Measurements from ENCODE around the gene TUT4. TPM values are rescaled to one million over a fixed set of nuclear protein-coding genes. Genes with fewer than 3 reads are reported as not detected.

TUT4 gene
- polyA plus RNA-seq, 1 donor from 2014 or later, result 84.1 TPM

DNA sequence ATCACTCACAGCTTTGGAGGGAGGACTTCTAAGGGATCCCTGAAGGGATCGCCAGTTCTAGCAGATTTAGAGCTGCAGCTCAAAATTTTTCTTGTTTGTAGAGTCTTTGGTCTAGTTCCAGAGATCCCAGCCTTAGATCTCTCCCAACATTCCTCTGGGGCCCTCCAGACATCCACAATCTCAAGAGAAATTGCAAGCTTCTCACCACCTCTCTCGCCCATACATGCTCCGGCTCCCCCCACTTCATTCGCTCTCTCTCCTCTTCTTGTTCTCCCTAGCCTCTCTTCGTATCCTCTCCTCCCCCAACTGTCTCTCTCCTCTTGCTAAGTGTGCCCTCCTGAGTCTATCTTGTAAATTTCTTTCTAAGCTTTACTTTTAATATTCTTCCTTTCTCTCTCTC, 15.1 kb upstream of the TUT4 start:
- no peak for TF ChIP-seq TAF1 (IDR thresholded peaks at IDR 0.05; ENCODE audit: low read depth)
- TF ChIP-seq MXI1 (conservative IDR thresholded peaks at IDR 0.05; ENCODE audit: poor library complexity, severe bottlenecking), result no peak
- no peak for TF ChIP-seq EZH2 (IDR thresholded peaks at IDR 0.05; ENCODE audit: borderline replicate concordance, insufficient read depth, low read length, poor library complexity, severe bottlenecking)
- no peak for TF ChIP-seq POLR2AphosphoS5 (IDR thresholded peaks at IDR 0.05)
- TF ChIP-seq SMC3 (conservative IDR thresholded peaks at IDR 0.05; ENCODE audit: poor library complexity), result no peak
- no peak for TF ChIP-seq RAD21 (conservative IDR thresholded peaks at IDR 0.05)
- TF ChIP-seq, protein P1, sequence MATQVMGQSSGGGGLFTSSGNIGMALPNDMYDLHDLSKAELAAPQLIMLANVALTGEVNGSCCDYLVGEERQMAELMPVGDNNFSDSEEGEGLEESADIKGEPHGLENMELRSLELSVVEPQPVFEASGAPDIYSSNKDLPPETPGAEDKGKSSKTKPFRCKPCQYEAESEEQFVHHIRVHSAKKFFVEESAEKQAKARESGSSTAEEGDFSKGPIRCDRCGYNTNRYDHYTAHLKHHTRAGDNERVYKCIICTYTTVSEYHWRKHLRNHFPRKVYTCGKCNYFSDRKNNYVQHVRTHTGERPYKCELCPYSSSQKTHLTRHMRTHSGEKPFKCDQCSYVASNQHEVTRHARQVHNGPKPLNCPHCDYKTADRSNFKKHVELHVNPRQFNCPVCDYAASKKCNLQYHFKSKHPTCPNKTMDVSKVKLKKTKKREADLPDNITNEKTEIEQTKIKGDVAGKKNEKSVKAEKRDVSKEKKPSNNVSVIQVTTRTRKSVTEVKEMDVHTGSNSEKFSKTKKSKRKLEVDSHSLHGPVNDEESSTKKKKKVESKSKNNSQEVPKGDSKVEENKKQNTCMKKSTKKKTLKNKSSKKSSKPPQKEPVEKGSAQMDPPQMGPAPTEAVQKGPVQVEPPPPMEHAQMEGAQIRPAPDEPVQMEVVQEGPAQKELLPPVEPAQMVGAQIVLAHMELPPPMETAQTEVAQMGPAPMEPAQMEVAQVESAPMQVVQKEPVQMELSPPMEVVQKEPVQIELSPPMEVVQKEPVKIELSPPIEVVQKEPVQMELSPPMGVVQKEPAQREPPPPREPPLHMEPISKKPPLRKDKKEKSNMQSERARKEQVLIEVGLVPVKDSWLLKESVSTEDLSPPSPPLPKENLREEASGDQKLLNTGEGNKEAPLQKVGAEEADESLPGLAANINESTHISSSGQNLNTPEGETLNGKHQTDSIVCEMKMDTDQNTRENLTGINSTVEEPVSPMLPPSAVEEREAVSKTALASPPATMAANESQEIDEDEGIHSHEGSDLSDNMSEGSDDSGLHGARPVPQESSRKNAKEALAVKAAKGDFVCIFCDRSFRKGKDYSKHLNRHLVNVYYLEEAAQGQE (IDR thresholded peaks at IDR 0.05; ENCODE audit: borderline replicate concordance), result no peak
- TF ChIP-seq, protein P2, sequence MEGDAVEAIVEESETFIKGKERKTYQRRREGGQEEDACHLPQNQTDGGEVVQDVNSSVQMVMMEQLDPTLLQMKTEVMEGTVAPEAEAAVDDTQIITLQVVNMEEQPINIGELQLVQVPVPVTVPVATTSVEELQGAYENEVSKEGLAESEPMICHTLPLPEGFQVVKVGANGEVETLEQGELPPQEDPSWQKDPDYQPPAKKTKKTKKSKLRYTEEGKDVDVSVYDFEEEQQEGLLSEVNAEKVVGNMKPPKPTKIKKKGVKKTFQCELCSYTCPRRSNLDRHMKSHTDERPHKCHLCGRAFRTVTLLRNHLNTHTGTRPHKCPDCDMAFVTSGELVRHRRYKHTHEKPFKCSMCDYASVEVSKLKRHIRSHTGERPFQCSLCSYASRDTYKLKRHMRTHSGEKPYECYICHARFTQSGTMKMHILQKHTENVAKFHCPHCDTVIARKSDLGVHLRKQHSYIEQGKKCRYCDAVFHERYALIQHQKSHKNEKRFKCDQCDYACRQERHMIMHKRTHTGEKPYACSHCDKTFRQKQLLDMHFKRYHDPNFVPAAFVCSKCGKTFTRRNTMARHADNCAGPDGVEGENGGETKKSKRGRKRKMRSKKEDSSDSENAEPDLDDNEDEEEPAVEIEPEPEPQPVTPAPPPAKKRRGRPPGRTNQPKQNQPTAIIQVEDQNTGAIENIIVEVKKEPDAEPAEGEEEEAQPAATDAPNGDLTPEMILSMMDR (IDR thresholded peaks at IDR 0.05; ENCODE audit: poor library complexity, severe bottlenecking), result no peak
- no peak for TF ChIP-seq EP300 (conservative IDR thresholded peaks at IDR 0.05; ENCODE audit: poor library complexity, severe bottlenecking)
- no peak overlapping the region for H2AFZ ChIP-seq (ENCODE audit: low read depth, low read length)
- H3F3A ChIP-seq (ENCODE audit: insufficient read depth, low read length, poor library complexity, severe bottlenecking), result no peaks in the 10 kb centered on the region
- H3K36me3 ChIP-seq (ENCODE audit: insufficient read depth, low read length), result no peaks in the 10 kb centered on the region
- no peak overlapping the region for H3K4me3 ChIP-seq (ENCODE audit: low read length)
- H3K9me3 ChIP-seq (ENCODE audit: low read length), result no peaks in the 10 kb centered on the region
- no peak overlapping the region for H3K9ac ChIP-seq (ENCODE audit: low read length)
- H3K4me2 ChIP-seq (ENCODE audit: low read length), result no peak overlapping the region
- H3K27me3 ChIP-seq (ENCODE audit: insufficient read depth, low read depth, low read length), result no peaks in the 10 kb centered on the region
- no peak overlapping the region for H3K27ac ChIP-seq (ENCODE audit: low read length)
- no peaks in the 10 kb centered on the region for H3K79me2 ChIP-seq (replicated peaks; ENCODE audit: insufficient read depth, low read length)
- no peaks in the 10 kb centered on the region for H4K20me1 ChIP-seq (ENCODE audit: insufficient read depth)
- H3K9me2 ChIP-seq (ENCODE audit: insufficient read depth, low read length), result no peaks in the 10 kb centered on the region

DNA sequence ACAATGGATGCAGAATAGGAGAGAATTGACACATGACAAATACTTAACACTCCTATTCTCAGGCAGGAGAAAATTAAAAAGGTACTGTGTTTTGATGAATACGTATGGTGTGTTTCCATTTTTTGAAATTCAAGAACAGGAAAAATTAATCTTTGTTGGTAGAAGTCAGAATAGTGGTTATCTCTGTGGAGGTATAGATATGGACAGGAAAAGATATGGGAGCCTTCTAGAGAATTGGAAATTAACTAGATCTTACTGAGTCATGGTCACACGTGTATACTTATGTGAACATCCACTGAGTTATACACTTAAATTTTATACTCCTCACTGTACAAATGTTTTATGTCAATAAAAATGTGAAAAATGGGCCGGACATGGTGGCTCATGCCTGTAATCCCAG, 9.9 kb upstream of the TUT4 start:
- Histone ChIP-seq H3K27ac (ENCODE audit: low read length) (no peak overlapping the region), H2AFZ (ENCODE audit: low read depth, low read length) (no peak overlapping the region), H3K9me2 (ENCODE audit: insufficient read depth, low read length) (no peaks in the 10 kb centered on the region), H3K4me3 (ENCODE audit: low read length) (no peak overlapping the region), H3K36me3 (ENCODE audit: insufficient read depth, low read length) (no peaks in the 10 kb centered on the region), H4K20me1 (ENCODE audit: insufficient read depth) (no peaks in the 10 kb centered on the region), H3K4me2 (ENCODE audit: low read length) (no peak overlapping the region), H3K9ac (ENCODE audit: low read length) (no peak overlapping the region), H3F3A (ENCODE audit: insufficient read depth, low read length, poor library complexity, severe bottlenecking) (no peaks in the 10 kb centered on the region), H3K79me2 (replicated peaks; ENCODE audit: insufficient read depth, low read length) (no peaks in the 10 kb centered on the region), H3K27me3 (ENCODE audit: insufficient read depth, low read depth, low read length) (no peaks in the 10 kb centered on the region), H3K9me3 (ENCODE audit: low read length) (no peaks in the 10 kb centered on the region)
- TF ChIP-seq SMC3 (conservative IDR thresholded peaks at IDR 0.05; ENCODE audit: poor library complexity), result no peak
- TF ChIP-seq, protein P1 (IDR thresholded peaks at IDR 0.05; ENCODE audit: borderline replicate concordance), result no peak
- no peak for TF ChIP-seq EP300 (conservative IDR thresholded peaks at IDR 0.05; ENCODE audit: poor library complexity, severe bottlenecking)
